ENCODE data around the gene PCDHGB7. TPM values are rescaled to one million over a fixed set of nuclear protein-coding genes. Genes with fewer than 3 reads are reported as not detected.
"Not testable (repeated sequence)": the region's sequence is repeated elsewhere in the genome, so short reads cannot be mapped to it uniquely, and the experiment has no call there.

The PCDHGB7 gene
- total and polyA plus RNA-seq, 7 experiments from 2014 or later = 0.11 to 0.16 (median 0.13) TPM; not detected in 4

- peaks cover 4 to 27% (median 9%) of the 10 kb centered on the region in 5 donors for H3K36me3 Mint-ChIP-seq
- H3K4me1 ChIP-seq (ENCODE audit: control insufficient read depth in 2 of 2, insufficient read depth in 2 of 2, low read length in 2 of 2); H3K36me3 ChIP-seq (ENCODE audit: control insufficient read depth in 2 of 3, insufficient read depth in 3 of 3, low read length in 3 of 3); CTCF ChIA-PET; H3K4me3 ChIP-seq (ENCODE audit: low read length); H3K27ac ChIP-seq (ENCODE audit: low read depth, low read length); POLR2A ChIA-PET; intact Hi-C loops (cut with micrococcal nuclease); H3K4me1 Mint-ChIP-seq: not testable (repeated sequence)
- Histone ChIP-seq H3K9me3 (ENCODE audit: control insufficient read depth in 2 of 3, low read length in 3 of 3) (peaks cover 0 to 45% (median 0%) of the 10 kb centered on the region in 3 experiments), H3K27me3 (ENCODE audit: control insufficient read depth in 2 of 2, insufficient read depth in 2 of 2, low read length in 2 of 2) (peaks cover 2 to 18% of the 10 kb centered on the region in 2 donors)
- peaks cover 45 to 83% (median 68%) of the 10 kb centered on the region in 5 donors for H3K27me3 Mint-ChIP-seq
- DNase-seq (peak in 4 of 9 donors; percentile 41 to 49 (median 42)), ATAC-seq (peak; percentile 89)
- H3K27ac Mint-ChIP-seq = peak within 1 kb of the TSS in 2 of 9 donors; percentile 43 to 83
- peak within 1 kb of the TSS; percentile 27 to 67 (median 44) for H3K4me3 Mint-ChIP-seq
- H3K9me3 Mint-ChIP-seq = peaks cover 4 to 82% (median 38%) of the 10 kb centered on the region in 11 donors
These were observed 19.5 kb upstream of the PCDHGB7 start, which contains the start of gene PCDHGB5 for GRCh38 chr5:141397756-141398551. Gene PCDHGB5 (plus strand): TSS chr5:141397947. CDS start chr5:141398128, 181 bp downstream.

DNA sequence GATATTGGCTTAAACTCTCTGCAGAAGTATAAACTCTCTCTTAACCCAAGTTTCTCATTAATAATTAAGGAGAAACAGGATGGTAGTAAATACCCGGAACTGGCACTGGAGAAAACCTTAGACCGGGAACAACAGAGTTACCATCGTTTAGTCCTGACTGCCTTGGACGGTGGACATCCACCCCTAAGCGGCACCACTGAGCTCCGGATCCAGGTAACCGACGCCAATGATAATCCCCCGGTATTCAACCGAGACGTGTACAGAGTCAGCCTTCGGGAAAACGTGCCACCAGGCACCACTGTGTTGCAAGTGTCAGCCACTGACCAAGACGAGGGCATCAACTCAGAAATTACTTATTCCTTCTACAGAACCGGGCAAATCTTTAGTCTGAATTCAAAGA, 18.9 kb upstream of the PCDHGB7 start:
- ChIA-PET POLR2A (no interaction called here), CTCF (no interaction called here)
- peak overlapping the region in 3 of 10 donors; percentile 23 to 41 (median 33) for H3K4me3 Mint-ChIP-seq
- H3K4me1 Mint-ChIP-seq = peaks cover 0 to 6% (median 2%) of the 10 kb centered on the region in 7 donors
- no peak for ATAC-seq
- H3K27me3 Mint-ChIP-seq = peaks cover 50 to 83% (median 70%) of the 10 kb centered on the region in 5 donors
- H3K9me3 Mint-ChIP-seq = peaks cover 4 to 82% (median 38%) of the 10 kb centered on the region in 11 donors
- Histone ChIP-seq H3K27ac (ENCODE audit: low read depth, low read length) (no peak overlapping the region), H3K4me3 (ENCODE audit: low read length) (no peak overlapping the region), H3K36me3 (ENCODE audit: control insufficient read depth in 2 of 3, insufficient read depth in 3 of 3, low read length in 3 of 3) (no peaks in the 10 kb centered on the region), H3K4me1 (ENCODE audit: control insufficient read depth in 2 of 2, insufficient read depth in 2 of 2, low read length in 2 of 2) (no peaks in the 10 kb centered on the region), H3K9me3 (ENCODE audit: control insufficient read depth in 2 of 3, low read length in 3 of 3) (peaks cover 0 to 45% (median 0%) of the 10 kb centered on the region in 3 experiments), H3K27me3 (ENCODE audit: control insufficient read depth in 2 of 2, insufficient read depth in 2 of 2, low read length in 2 of 2) (peaks cover 2 to 18% of the 10 kb centered on the region in 2 donors)
- intact Hi-C loops (cut with micrococcal nuclease) = no loop called here
- peaks cover 4 to 28% (median 9%) of the 10 kb centered on the region in 5 donors for H3K36me3 Mint-ChIP-seq
- peak overlapping the region in 2 of 9 donors; percentile 43 to 83 for H3K27ac Mint-ChIP-seq
- DNase-seq = no peak

- intact Hi-C loops (cut with micrococcal nuclease) = no loop called here
- POLR2A ChIA-PET = no interaction called here
- Mint-ChIP-seq H3K4me3 (peak overlapping the region in 5 of 10 donors; percentile 3 to 71 (median 23)), H3K27me3 (peaks cover 48 to 84% (median 70%) of the 10 kb centered on the region in 5 donors), H3K9me3 (peaks cover 4 to 82% (median 41%) of the 10 kb centered on the region in 11 donors), H3K36me3 (peaks cover 4 to 29% (median 9%) of the 10 kb centered on the region in 5 donors), H3K4me1 (peaks cover 0 to 6% (median 2%) of the 10 kb centered on the region in 7 donors), H3K27ac (peak overlapping the region in 4 of 9 donors; percentile 10 to 74 (median 66))
- CTCF ChIA-PET = no interaction called here
- no peaks in the 10 kb centered on the region for H3K4me1 ChIP-seq (ENCODE audit: control insufficient read depth in 2 of 2, insufficient read depth in 2 of 2, low read length in 2 of 2)
- ATAC-seq (no peak), DNase-seq (no peak)
- H3K36me3 ChIP-seq (ENCODE audit: control insufficient read depth in 2 of 3, insufficient read depth in 3 of 3, low read length in 3 of 3) = no peaks in the 10 kb centered on the region
- H3K27me3 ChIP-seq (ENCODE audit: control insufficient read depth in 2 of 2, insufficient read depth in 2 of 2, low read length in 2 of 2) = peaks cover 2 to 18% of the 10 kb centered on the region in 2 donors
- H3K4me3 ChIP-seq (ENCODE audit: low read length) = no peak overlapping the region
- no peak overlapping the region for H3K27ac ChIP-seq (ENCODE audit: low read depth, low read length)
- peaks cover 0 to 35% (median 0%) of the 10 kb centered on the region in 3 experiments for H3K9me3 ChIP-seq (ENCODE audit: control insufficient read depth in 2 of 3, low read length in 3 of 3)
These were observed 17.8 kb upstream of the PCDHGB7 start for GRCh38 chr5:141399555-141400258.

GRCh38 chr5:141402553-141403243, 14.8 kb upstream of the PCDHGB7 start, which contains the start of gene PCDHGA9:
Gene PCDHGA9 (plus strand): TSS chr5:141402778. CDS start chr5:141402953, 175 bp downstream.
- Histone ChIP-seq H3K9me3 (ENCODE audit: control insufficient read depth in 2 of 3, low read length in 3 of 3) (peaks cover 0 to 34% (median 0%) of the 10 kb centered on the region in 3 experiments), H3K4me3 (ENCODE audit: low read length) (no peak within 1 kb of the TSS), H3K36me3 (ENCODE audit: control insufficient read depth in 2 of 3, insufficient read depth in 3 of 3, low read length in 3 of 3) (no peaks in the 10 kb centered on the region), H3K27me3 (ENCODE audit: control insufficient read depth in 2 of 2, insufficient read depth in 2 of 2, low read length in 2 of 2) (peaks cover 7 to 26% of the 10 kb centered on the region in 2 donors), H3K4me1 (ENCODE audit: control insufficient read depth in 2 of 2, insufficient read depth in 2 of 2, low read length in 2 of 2) (no peaks in the 10 kb centered on the region), H3K27ac (ENCODE audit: low read depth, low read length) (no peak within 1 kb of the TSS)
- POLR2A ChIA-PET = no interaction called here
- Mint-ChIP-seq H3K9me3 (peaks cover 5 to 82% (median 41%) of the 10 kb centered on the region in 11 donors), H3K36me3 (peaks cover 4 to 34% (median 9%) of the 10 kb centered on the region in 5 donors), H3K4me3 (peak within 1 kb of the TSS in 9 of 10 donors; percentile 28 to 76 (median 68)), H3K4me1 (peaks cover 0 to 10% (median 4%) of the 10 kb centered on the region in 7 donors), H3K27ac (peak within 1 kb of the TSS in 3 of 9 donors; percentile 8 to 49 (median 49)), H3K27me3 (peaks cover 50 to 82% (median 74%) of the 10 kb centered on the region in 5 donors)
- DNase-seq = no peak
- CTCF ChIA-PET = no interaction called here
- intact Hi-C loops (cut with micrococcal nuclease) = no loop called here
- no peak for ATAC-seq

GRCh38 chr5:141403387-141403786, 14.1 kb upstream of the PCDHGB7 start:
- Histone ChIP-seq H3K27me3 (ENCODE audit: control insufficient read depth in 2 of 2, insufficient read depth in 2 of 2, low read length in 2 of 2) (peaks cover 8 to 26% of the 10 kb centered on the region in 2 donors), H3K27ac (ENCODE audit: low read depth, low read length) (no peak overlapping the region), H3K9me3 (ENCODE audit: control insufficient read depth in 2 of 3, low read length in 3 of 3) (peaks cover 0 to 39% (median 0%) of the 10 kb centered on the region in 3 experiments), H3K4me1 (ENCODE audit: control insufficient read depth in 2 of 2, insufficient read depth in 2 of 2, low read length in 2 of 2) (no peaks in the 10 kb centered on the region), H3K36me3 (ENCODE audit: control insufficient read depth in 2 of 3, insufficient read depth in 3 of 3, low read length in 3 of 3) (no peaks in the 10 kb centered on the region), H3K4me3 (ENCODE audit: low read length) (no peak overlapping the region)
- DNase-seq (no peak), ATAC-seq (no peak)
- intact Hi-C loops (cut with micrococcal nuclease) = no loop called here
- H3K27ac Mint-ChIP-seq = peak overlapping the region in 2 of 9 donors; percentile 49
- peaks cover 7 to 88% (median 45%) of the 10 kb centered on the region in 11 donors for H3K9me3 Mint-ChIP-seq
- CTCF ChIA-PET = no interaction called here
- peak overlapping the region in 3 of 10 donors; percentile 29 to 69 (median 56) for H3K4me3 Mint-ChIP-seq
- peaks cover 57 to 86% (median 81%) of the 10 kb centered on the region in 5 donors for H3K27me3 Mint-ChIP-seq
- peaks cover 6 to 37% (median 9%) of the 10 kb centered on the region in 5 donors for H3K36me3 Mint-ChIP-seq
- H3K4me1 Mint-ChIP-seq = peaks cover 0 to 16% (median 5%) of the 10 kb centered on the region in 7 donors
- POLR2A ChIA-PET = no interaction called here

Measured in naive thymus-derived CD4-positive, alpha-beta T cell (primary cell).